Tibial nerve (tissue), 4 donors: Measurements from ENCODE around the gene ARHGEF28.

Experiments used
- CTCF ChIP-seq, 5 experiments: fragments of 200-600 bp in 3 of 5; fragments of 450-650 bp in 2 of 5; sonication (generic) in 3 of 5; IDR thresholded peaks; one replicate each; pipeline ENCODE4 v1.5.1; 2016 to 2019; ENCODE audit warnings: antibody characterized with exemption in 5 of 5, mild to moderate bottlenecking in 3 of 5, moderate library complexity in 2 of 5
- EP300 ChIP-seq, 2 donors: sonication (generic); formaldehyde crosslinking; IDR thresholded peaks; one replicate each; pipeline ENCODE4 v1.6.1; 2017; ENCODE audit warnings: antibody characterized with exemption in 2 of 2, mild to moderate bottlenecking in 1 of 2

- TF ChIP-seq EP300 (IDR thresholded peaks at IDR 0.05) (no peak), CTCF (IDR thresholded peaks at IDR 0.05) (no peak)
These were observed 171.1 kb downstream of the ARHGEF28 start for GRCh38 chr5:73797132-73797510.
